Neural progenitor cell (in vitro differentiated cells): Measurements from ENCODE around the gene HECTD4.

ENCODE experiments used
- CTCF ChIP-seq: fragments of 200-600 bp; sonication (generic); IDR thresholded peaks from 2 replicates; pipeline ENCODE4 v1.5.1; 2017; ENCODE audit warnings: antibody characterized with exemption, mild to moderate bottlenecking
- EZH2phosphoT487 ChIP-seq: fragments of 200-600 bp; sonication (generic); IDR thresholded peaks from 2 replicates; pipeline ENCODE4 v1.6.1; 2017; ENCODE audit warnings: antibody characterized with exemption

GRCh38 chr12:112182499-112182898 is 199.7 kb downstream of the HECTD4 start:
- TF ChIP-seq CTCF, result no peak
- TF ChIP-seq EZH2phosphoT487, result no peak
